Muscle of back (tissue), 11 donors: ENCODE data around the gene PPM1F. TPM values are rescaled to one million over a fixed set of nuclear protein-coding genes. Genes with fewer than 3 reads are reported as not detected.

Source experiments
- DNase-seq, 3 donors: peaks; one replicate each; pipeline versions ENCODE4 v3.0.0 to v3.0.0-alpha.2; 2013
- polyA plus RNA-seq, 10 donors: library from polyadenylated mRNA; unstranded; fragments of 120-200 nt; gene quantifications; one replicate each; pipeline ENCODE4 v1.2.1, GENCODE V29; 2013; ENCODE audit not compliant: insufficient read length in 10 of 10

Gene PPM1F
- polyA plus RNA-seq, 10 donors, result 36.5 to 56.2 (median 45.3) TPM

DNA sequence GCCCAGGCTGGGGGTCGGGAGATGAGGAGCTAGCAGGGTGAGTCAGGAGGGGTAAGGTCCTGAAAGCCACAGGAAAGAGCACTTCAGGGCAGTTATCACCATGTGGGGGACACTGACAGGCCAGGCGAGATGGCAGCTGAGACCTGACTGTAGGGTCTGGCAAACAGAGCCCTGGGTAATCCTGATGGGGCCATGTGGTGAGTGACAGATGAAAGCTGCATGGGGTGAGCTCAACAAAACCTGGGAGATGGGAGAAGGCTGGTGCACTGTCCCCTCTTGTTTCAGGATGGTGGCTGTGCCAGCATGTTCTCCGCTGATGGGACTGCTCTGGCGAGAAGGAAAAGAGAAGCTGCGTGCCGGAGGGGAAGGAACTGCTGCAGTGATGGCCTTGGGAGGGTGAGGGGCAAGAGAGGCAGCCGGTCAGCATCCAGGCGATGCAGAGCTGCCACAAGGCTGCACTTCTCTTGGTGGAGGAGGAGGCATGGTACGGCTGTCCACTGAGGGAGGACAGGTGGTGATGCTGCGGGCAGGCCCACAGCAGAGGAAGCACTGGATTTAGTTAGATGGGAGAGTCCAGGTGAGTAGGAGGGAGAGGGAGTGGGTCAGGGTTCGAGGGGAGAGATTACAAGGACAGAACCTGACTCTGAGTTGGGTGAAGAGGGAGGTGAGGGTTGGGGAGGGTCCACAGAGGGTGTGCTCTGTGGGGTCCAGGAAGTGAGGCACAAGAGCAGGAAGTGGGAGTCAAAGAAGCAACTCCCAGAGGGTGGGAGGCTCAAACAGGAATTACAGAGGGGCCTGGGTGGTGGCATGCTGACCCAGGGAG is 26.1 kb upstream of the PPM1F start:
- DNase-seq, result no peak

DNA sequence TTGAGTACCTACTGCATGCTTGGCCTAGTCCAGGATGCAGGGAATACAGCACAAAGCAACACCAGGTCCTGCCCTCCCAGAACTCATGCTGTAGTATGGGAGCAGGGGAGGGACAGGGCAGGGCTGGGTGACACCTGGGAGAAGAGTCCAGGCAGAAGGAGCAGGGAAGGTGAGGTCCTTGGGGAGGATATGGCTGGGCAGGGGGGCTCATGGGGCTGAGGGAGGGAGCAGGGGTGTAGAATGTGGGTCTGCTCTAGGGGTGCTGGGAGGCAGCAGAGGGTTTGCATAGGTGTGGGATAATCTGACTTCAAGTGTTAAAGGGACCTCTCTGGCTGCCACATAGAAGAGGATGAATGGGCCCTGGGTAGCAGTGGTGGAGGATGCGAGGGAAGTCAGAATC is 25.2 kb upstream of the PPM1F start:
- DNase-seq, result no peak

- no peak for DNase-seq
Measured at GRCh38 chr22:21975854-21976345, 23.3 kb upstream of the PPM1F start.

GRCh38 chr22:21975273-21975672 is 22.6 kb upstream of the PPM1F start:
- DNase-seq, result no peak

DNA sequence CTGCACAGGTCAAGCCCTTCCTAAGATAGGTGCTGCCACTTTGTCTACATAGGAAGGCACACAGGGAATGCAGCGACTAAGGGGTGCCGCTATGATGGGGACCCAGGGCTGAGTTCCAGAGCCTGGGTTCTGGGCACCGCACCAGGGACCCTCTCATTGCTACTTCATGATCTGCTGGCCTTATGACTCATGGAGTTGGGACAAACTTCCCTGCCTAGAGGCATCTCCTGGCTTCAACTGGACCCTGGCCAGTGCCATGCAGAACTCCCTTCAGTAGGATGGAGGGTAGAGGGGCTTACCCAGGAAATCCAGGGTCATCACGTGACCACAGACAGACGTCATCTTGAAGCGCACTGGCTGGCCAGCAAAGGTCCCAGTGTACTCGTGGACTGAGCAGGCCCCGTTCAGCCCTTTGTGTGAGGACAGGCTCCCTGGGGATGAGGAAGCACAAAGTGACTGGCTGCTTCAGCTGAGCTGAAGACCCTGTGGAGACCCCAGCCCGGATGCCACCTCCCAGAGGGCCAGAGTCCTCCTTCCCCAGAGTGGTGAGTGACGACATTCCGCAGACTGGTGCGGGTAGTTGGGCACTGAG is 21.5 kb upstream of the PPM1F start:
- DNase-seq, result no peak

DNA sequence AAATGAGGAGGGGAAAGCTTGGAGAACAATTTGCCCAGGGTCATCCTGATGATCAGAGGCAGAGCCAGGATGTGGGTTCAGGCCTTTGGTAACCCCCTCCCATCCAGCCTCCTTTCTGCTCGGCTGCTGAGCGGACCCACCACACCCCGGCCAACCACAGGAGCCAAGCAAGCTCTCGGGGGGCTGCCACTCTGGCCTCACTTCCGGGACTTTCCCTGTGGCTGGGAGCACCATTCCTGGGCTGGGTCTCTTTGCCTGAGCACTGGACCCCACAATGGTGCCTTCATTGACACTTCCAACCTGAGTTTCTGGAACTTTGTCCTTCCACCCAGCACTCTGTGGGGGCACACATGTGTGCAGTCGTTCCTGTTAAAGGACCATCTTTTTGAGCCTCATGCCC is 20.2 kb upstream of the PPM1F start:
- DNase-seq, result no peak

DNA sequence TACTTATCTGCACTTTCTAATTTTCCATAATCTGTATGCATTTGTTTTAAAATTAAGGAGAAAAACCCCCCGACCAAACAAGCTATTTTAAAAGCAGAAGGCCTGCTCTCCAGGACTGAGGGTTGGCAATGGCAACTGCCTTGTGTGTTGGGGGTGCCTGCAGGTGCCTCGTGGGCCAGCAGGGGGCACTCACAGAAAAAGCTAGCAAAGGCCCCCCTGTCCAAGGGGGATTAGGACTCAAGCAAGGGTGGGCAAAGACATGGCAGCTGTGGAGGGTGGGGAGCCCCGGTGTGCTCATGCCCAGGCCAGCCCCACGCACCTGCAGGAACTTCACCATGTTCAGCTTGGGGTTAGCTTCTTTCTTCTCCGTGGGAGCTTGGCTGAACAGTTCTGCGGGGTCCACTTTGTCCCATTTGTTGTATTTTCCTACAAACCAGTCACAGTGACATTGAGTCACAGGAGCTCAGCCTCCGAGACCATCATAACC is 19.7 kb upstream of the PPM1F start:
- peak in 1 of 3 donors; percentile 47 for DNase-seq

- DNase-seq, result no peak
Measured at GRCh38 chr22:21971858-21972275, 19.2 kb upstream of the PPM1F start.

DNA sequence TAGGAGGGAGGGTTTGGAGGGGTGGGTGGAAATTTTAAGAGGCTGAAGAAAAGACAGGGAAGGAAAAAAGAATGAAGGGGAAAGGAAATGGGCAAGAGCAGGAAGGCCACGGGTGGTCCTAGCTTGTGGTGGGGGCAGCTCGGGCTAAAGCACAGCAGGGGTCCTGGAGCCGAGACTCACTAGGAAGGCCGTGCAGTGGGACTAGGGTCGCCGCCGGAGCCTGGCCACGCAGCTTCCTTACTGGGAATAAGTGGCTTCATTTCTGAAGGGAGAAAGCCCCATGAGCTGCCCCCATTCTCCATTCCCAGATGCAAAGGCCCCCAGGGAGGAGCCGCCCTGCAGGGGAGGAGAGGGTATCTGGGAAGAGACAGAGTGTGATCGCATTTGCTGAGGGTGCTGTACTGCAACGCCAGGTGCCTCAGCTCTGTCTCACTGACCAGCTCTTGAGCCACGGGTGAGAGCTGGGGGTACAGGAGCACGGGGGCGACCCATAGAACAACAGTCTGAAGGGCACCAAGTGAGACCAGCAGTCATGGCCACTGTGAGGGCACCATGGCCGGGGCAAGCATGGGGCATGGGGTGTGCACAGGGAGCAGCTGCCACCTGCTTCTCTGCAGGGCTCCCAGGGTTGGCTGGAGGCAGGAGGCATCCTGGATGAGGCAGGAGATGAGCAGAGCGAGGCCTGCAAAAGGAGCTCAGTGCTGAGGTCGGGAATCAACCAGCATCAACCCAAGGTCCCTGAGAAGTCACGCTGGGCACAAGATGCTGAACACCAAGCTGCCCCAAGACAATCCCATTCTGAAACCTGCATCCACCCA is 18.4 kb upstream of the PPM1F start:
- no peak for DNase-seq

DNA sequence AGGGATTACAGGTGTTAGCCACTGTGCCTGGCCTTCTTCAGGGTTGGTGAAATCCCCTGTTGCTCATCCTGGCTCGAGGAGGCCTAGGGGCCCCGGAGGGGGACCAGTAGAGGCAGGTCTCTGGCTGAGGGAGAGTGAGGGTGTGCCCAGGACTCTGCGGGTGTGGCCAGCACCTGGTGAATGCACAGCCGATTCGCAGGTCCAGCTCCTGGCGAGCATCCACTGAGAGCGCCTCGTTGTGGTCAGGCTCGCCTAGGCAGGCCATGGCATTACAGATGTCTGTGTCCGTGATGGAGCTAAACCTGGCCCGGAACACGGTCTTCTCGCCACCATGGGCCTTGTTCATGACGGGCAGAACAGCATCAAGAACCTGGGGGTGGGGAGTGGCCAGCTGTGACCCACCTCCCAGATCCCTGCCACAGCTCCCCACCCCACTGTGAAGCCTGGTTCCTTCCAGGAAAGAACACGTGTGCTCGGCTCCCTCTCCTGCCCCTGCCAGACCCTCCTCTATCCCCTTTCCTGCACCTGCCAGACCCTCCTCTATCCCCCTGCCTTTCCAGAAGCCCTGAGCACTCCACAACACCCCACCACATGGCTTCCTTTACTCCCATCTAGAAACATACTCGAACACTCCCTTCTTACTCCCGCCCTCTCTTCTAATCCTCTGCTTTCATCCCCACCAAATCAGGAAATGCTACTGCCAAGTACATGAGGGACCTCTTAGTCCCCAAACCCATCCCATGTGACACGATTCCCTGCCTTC is 17.6 kb upstream of the PPM1F start:
- DNase-seq, result no peak

- DNase-seq, result no peak
Measured at GRCh38 chr22:21968452-21969129, 15.9 kb upstream of the PPM1F start.

- DNase-seq, result no peak
Measured at GRCh38 chr22:21967693-21968271, 15.1 kb upstream of the PPM1F start.

GRCh38 chr22:21966643-21967516 is 14.2 kb upstream of the PPM1F start:
- DNase-seq, result no peak

DNA sequence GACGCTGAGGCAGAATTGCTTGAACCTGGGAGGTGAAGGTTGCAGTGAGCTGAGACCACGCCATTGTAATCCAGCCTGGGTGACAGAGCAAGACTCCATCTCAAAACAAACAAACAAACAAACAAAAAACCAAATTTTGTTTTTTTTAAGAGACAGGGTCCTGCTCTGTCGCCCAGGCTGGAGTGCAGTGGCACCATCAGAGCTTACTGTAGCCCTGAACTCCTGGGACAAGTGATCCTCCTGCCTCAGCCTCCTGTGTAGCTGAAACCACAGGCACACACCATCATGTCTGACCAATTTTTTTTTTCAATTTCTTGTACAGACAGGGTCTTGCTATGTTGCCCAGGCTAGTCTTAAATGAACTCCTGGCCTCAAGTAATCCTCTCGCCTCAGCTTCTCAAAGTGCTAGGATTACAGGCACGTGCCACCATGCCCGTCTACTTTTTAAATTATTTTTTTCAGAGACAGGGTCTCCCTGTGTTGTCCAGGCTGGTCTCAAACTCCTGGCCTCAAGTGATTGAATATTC is 13.2 kb upstream of the PPM1F start:
- no peak for DNase-seq

- no peak for DNase-seq
Measured at GRCh38 chr22:21964918-21965484, 12.4 kb upstream of the PPM1F start.

- no peak for DNase-seq
Measured at GRCh38 chr22:21964234-21964633, 11.6 kb upstream of the PPM1F start.

DNA sequence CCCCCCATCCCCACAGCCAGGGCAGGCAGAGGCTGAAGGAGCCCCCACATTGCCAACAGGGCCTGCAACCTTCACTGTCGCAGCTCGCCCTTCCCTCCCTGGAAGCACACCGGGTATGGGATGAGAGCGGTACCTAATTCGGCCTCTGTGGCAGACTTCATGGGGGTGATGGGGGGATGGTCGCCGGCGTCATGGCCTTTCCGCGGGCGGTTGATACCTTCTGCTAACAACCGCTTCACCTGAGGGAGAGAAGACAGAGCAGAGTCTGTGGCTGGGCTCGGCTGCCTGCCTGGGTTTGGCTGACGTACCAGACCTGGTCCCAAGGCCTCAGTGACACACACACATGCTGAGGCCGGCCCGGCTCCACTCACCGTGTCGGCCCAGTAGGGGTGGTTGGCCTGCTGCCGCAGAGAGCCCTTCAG is 11.2 kb upstream of the PPM1F start:
- no peak for DNase-seq

GRCh38 chr22:21963286-21963685 is 10.6 kb upstream of the PPM1F start:
- no peak for DNase-seq

DNA sequence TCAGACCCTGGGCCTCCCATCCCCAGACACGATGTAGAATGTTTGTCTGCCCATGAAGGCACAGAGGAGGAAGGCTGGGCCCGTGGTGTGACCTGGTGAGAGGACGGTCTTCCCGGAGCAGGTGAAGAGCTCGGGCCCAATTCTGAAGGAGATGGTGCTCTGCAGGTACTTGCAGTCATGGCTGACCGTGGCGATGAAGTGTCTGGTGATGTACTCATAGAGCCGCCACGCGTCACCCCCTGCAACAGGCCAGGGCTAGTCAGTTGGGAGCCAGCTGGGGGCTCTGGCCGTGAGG is 10.0 kb upstream of the PPM1F start:
- DNase-seq, result no peak
